ENCODE measurements around the gene PTK6.

Gene PTK6

DNA sequence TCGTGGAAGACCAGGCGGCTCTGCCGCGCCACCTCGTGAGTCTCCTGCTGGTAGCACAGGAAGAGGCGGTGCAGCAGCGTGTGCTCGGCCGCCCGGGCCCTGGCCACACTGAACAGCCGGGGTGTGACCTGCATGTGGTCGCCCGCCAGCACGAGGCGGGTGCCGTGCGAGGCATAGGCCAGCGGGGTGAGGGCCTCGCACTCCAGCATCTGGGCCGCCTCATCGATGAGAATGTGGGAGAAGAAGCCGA, 29.9 kb upstream of the PTK6 start:
- H3K27me3 ChIP-seq: no peaks in the 10 kb centered on the region
- no peaks in the 10 kb centered on the region for H3K9me3 ChIP-seq
- TF ChIP-seq, protein P1, sequence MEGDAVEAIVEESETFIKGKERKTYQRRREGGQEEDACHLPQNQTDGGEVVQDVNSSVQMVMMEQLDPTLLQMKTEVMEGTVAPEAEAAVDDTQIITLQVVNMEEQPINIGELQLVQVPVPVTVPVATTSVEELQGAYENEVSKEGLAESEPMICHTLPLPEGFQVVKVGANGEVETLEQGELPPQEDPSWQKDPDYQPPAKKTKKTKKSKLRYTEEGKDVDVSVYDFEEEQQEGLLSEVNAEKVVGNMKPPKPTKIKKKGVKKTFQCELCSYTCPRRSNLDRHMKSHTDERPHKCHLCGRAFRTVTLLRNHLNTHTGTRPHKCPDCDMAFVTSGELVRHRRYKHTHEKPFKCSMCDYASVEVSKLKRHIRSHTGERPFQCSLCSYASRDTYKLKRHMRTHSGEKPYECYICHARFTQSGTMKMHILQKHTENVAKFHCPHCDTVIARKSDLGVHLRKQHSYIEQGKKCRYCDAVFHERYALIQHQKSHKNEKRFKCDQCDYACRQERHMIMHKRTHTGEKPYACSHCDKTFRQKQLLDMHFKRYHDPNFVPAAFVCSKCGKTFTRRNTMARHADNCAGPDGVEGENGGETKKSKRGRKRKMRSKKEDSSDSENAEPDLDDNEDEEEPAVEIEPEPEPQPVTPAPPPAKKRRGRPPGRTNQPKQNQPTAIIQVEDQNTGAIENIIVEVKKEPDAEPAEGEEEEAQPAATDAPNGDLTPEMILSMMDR (IDR thresholded peaks at IDR 0.05): no peak
- intact Hi-C loops (cut with DNase I; ENCODE audit: low total_unique reads): loop anchor here (5.0 kb wide), 1 partner anchor 50 kb away; no protein-coding TSS in a partner anchor
- H3K4me3 ChIP-seq: no peak overlapping the region
- H3K4me1 ChIP-seq: no peaks in the 10 kb centered on the region
- peaks cover 10 to 54% (median 39%) of the 10 kb centered on the region in 3 donors for H3K36me3 ChIP-seq
- DNase-seq: no peak
- H3K27ac ChIP-seq: no peak overlapping the region

DNA sequence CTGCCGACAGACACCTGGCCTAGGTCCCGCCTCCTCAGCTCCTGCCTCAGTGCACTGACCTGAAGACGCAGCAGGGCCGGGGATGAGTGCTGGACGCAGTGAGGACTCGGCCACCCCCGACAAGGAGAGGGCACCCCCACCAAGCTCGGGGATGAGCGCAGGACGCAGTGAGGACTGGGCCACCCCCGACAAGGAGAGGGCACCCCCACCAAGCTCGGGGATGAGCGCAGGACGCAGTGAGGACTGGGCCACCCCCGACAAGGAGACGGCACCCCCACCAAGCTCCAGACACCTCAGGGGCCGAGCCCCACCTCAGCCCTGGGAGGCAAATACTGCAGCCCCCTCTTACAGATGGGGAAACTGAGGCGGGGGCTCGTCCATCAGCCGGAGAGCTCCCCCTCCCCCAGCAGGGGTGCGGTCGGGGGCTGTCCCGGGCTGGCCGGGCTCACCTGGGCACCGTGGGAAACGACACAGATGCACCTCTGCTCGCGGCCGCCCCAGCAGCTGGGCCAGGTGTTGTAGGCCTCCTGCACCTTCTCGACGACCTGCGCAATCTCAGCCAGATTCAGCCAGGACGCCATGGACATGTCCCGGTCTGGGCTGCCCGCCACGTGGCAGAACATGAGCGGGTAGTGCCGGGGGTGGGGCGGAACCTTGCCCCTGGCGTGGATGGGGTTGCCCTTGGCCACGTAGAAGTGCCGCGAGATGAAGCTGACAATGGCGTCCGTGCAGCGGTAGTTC, 29.4 kb upstream of the PTK6 start:
- Histone ChIP-seq H3K4me1 (no peaks in the 10 kb centered on the region), H3K4me3 (no peak overlapping the region), H3K9me3 (no peaks in the 10 kb centered on the region), H3K27ac (no peak overlapping the region), H3K36me3 (peaks cover 10 to 57% (median 44%) of the 10 kb centered on the region in 3 donors), H3K27me3 (no peaks in the 10 kb centered on the region)
- intact Hi-C loops (cut with DNase I; ENCODE audit: low total_unique reads): loop anchor here (5.0 kb wide), 1 partner anchor 51 kb away; no protein-coding TSS in a partner anchor
- TF ChIP-seq, protein P1 (IDR thresholded peaks at IDR 0.05): no peak
- DNase-seq: no peak

DNA sequence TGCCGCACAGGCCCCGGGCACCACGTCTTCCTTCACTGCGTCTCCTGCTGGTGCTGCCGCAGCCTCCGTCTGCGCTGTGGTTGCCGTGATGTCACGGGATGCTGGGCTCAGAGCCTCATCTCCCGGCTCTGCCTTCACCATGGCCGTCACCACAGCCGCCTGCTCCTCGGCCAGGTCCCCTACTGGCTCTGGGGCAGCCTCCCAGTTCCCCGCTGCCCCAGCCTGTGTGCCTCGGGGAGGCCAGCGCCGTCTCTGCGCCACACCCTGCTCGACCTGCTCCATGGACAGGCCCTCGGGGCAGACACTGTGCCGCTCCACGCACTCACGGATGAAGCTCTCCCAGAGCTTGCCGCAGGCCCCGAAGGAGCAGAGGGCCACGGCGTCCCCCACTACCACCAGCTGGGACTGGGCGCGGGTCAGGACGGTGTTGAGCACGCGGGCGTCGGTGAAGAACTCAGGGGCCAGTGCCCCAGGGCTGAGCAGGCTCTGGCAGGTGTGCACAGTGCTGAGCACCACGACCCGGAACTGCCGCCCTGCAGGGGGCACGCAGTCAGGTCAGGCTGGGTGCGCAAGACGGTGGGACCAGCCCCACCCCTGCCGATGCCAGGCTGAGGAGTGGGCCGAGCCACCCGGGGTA, 28.6 kb upstream of the PTK6 start:
- TF ChIP-seq, protein P1 (IDR thresholded peaks at IDR 0.05): no peak
- H3K9me3 ChIP-seq: no peaks in the 10 kb centered on the region
- DNase-seq: no peak
- H3K27me3 ChIP-seq: no peaks in the 10 kb centered on the region
- H3K4me3 ChIP-seq: no peak overlapping the region
- no peaks in the 10 kb centered on the region for H3K4me1 ChIP-seq
- intact Hi-C loops (cut with DNase I; ENCODE audit: low total_unique reads): loop anchor here (5.0 kb wide), 1 partner anchor 51 kb away; no protein-coding TSS in a partner anchor
- H3K27ac ChIP-seq: no peak overlapping the region
- H3K36me3 ChIP-seq: peaks cover 10 to 65% (median 51%) of the 10 kb centered on the region in 3 donors

DNA sequence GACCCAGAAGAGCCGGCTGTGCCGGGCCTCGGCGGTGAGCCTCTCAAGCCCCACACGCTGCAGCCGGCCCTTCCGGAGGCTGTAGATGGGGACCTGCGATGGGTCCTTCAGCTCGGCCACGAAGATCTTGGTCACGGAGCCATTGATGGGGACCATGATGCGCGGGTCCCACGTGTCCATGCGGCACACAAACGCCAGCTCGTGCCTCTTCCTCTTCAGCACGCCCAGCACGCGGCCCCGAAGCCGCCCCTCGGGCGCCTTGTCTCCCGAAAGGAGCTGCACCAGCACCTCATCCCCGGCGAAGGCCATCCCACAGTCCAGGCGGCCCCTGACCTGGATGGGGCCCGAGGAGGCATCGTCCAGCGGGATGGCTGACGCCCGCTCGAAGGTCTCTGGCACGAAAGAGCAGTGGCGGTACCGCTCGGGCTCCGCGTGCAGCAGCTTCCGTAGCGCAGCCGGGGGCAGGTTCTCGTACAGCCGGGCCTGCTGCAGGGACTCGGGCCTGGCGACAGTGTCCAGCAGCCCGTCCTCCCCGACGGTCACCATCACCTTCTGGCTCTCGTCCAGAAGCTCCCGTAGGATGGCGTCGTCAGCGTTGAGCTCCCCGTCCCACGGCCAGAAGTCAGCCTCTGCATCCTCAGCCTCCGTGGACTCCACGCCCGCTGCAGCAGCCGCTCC, 28.0 kb upstream of the PTK6 start:
- Histone ChIP-seq H3K36me3 (peaks cover 10 to 71% (median 58%) of the 10 kb centered on the region in 3 donors), H3K4me1 (no peaks in the 10 kb centered on the region)

DNA sequence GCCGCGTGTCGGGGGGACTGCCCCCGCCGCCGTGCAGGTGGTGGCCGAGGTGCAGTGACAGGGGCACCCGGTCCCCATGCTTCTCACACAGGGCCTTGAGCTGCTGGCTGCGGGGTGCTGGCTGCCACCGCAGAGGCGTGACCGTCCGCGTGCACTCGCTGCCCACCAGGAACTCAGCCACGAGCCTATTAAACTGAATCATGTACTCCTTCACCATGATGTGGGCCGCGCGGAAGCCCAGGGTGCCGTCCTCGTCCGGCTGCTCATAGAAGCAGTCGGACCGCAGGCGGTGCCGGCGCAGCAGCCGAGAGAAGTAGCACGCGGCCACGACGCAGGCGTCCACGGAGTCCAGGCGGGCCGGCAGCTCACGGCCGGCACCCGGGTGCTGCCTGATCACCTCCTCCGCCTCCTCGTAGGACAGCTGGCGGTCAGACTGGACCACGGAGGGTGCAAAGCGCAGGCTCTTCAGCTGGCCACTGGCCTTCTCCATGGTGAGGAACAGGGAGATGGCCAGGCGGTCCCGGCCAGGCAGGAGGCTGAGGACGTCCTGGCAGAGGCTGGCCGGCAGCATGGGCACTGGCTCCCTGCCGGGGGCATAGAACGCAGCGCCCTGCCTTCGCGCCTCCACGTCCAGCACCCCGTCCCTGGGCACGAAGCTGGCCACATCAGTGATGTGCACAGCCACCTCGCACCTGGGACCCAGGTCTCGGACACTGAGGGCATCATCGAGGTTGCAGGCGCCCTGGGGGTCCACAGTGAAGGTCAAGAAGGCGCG, 27.0 kb upstream of the PTK6 start:
- Histone ChIP-seq H3K36me3 (peaks cover 10 to 78% (median 64%) of the 10 kb centered on the region in 3 donors), H3K4me1 (no peaks in the 10 kb centered on the region), H3K9me3 (no peaks in the 10 kb centered on the region), H3K27ac (no peak overlapping the region), H3K27me3 (no peaks in the 10 kb centered on the region), H3K4me3 (no peak overlapping the region)
- intact Hi-C loops (cut with DNase I; ENCODE audit: low total_unique reads): no loop called here
- no peak for DNase-seq
- TF ChIP-seq, protein P1 (IDR thresholded peaks at IDR 0.05): no peak

More for the DNA sequence above, 28.0 kb upstream of the PTK6 start:
- no peak for DNase-seq
- H3K27ac ChIP-seq: no peak overlapping the region
- H3K4me3 ChIP-seq: no peak overlapping the region
- intact Hi-C loops (cut with DNase I; ENCODE audit: low total_unique reads): loop anchor here (5.0 kb wide), 1 partner anchor 52 kb away; no protein-coding TSS in a partner anchor
- no peaks in the 10 kb centered on the region for H3K27me3 ChIP-seq
- TF ChIP-seq, protein P1 (IDR thresholded peaks at IDR 0.05): no peak
- no peaks in the 10 kb centered on the region for H3K9me3 ChIP-seq

Measured in tibial artery (tissue), 4 donors.